HFFc6 (cell line): ENCODE data around the gene MAPRE2. TPM values are rescaled to one million over a fixed set of nuclear protein-coding genes. Genes with fewer than 3 reads are reported as not detected.

ENCODE experiments used
- DNase-seq: peaks from one replicate; pipeline ENCODE4 v3.0.0-alpha.2; 2018
- H3K27ac Mint-ChIP-seq: 2 replicates; pipeline ENCODE4 v1.8.0; 2020; ENCODE audit warnings: mild to moderate bottlenecking, mixed read lengths
- H3K27me3 Mint-ChIP-seq: 2 replicates; pipeline ENCODE4 v1.8.0; 2021; ENCODE audit warnings: mild to moderate bottlenecking, moderate library complexity, mixed read lengths; ENCODE audit not compliant: insufficient read depth
- H3K36me3 Mint-ChIP-seq: 2 replicates; pipeline ENCODE4 v1.8.0; 2021; ENCODE audit warnings: low read depth, mixed read lengths
- H3K4me1 Mint-ChIP-seq: 2 replicates; pipeline ENCODE4 v1.8.0; 2020; ENCODE audit warnings: low read depth, mixed read lengths
- H3K4me3 Mint-ChIP-seq: 2 replicates; pipeline ENCODE4 v1.8.0; 2020; ENCODE audit warnings: mild to moderate bottlenecking, moderate library complexity, mixed read lengths
- H3K9me3 Mint-ChIP-seq: 2 replicates; pipeline ENCODE4 v1.8.0; 2020; ENCODE audit warnings: mild to moderate bottlenecking, mixed read lengths
- total RNA-seq, 6 experiments: library from RNA; stranded (reverse); fragmentation: NEBNext Ultra II Directional; extraction: Animal tissue kit (Norgen Biotek cat#: 25700); gene quantifications; 2 replicates in 1 of 6; 3 replicates in 5 of 6; pipeline ENCODE4 v1.2.3, GENCODE V29; 2021
- TF ChIP-seq, protein P1 (sequence below): fragments of 200-600 bp; sonication (generic); IDR thresholded peaks from 2 replicates; pipeline ENCODE4 v1.5.0; 2021; ENCODE audit warnings: antibody characterized with exemption, mild to moderate bottlenecking

The MAPRE2 gene
- total RNA-seq, 6 experiments from 2014 or later: 22.4 to 39.1 (median 24.4) TPM

DNA sequence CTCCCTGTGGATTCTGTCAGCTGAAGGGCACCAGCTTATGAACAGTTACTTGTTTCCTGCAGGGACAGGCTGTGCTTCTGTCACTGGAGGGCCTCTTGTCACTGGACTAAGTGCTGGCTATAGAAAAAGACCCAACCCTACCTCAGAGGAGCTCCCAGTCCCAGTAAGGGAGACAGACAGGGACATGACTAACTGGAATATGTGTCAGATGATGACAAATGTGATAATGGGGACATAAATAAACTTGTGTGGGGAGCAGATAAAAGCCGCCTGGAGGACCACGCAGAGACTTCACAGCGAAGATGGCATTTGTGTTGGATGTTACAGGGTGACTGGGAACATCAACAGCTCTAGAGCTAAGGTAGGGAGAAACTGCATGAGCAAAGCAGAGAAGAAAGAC lies 95.0 kb downstream of the MAPRE2 start:
- H3K4me3 Mint-ChIP-seq: no peak overlapping the region
- TF ChIP-seq, protein P1, sequence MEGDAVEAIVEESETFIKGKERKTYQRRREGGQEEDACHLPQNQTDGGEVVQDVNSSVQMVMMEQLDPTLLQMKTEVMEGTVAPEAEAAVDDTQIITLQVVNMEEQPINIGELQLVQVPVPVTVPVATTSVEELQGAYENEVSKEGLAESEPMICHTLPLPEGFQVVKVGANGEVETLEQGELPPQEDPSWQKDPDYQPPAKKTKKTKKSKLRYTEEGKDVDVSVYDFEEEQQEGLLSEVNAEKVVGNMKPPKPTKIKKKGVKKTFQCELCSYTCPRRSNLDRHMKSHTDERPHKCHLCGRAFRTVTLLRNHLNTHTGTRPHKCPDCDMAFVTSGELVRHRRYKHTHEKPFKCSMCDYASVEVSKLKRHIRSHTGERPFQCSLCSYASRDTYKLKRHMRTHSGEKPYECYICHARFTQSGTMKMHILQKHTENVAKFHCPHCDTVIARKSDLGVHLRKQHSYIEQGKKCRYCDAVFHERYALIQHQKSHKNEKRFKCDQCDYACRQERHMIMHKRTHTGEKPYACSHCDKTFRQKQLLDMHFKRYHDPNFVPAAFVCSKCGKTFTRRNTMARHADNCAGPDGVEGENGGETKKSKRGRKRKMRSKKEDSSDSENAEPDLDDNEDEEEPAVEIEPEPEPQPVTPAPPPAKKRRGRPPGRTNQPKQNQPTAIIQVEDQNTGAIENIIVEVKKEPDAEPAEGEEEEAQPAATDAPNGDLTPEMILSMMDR: no peak
- no peaks in the 10 kb centered on the region for H3K9me3 Mint-ChIP-seq
- no peak overlapping the region for H3K27ac Mint-ChIP-seq
- peaks cover 9% of the 10 kb centered on the region for H3K4me1 Mint-ChIP-seq
- DNase-seq: no peak
- peaks cover 3% of the 10 kb centered on the region; the same call in 1 of the 2 replicates for H3K27me3 Mint-ChIP-seq
- H3K36me3 Mint-ChIP-seq: peaks cover 16% of the 10 kb centered on the region; the same call in 1 of the 2 replicates

DNA sequence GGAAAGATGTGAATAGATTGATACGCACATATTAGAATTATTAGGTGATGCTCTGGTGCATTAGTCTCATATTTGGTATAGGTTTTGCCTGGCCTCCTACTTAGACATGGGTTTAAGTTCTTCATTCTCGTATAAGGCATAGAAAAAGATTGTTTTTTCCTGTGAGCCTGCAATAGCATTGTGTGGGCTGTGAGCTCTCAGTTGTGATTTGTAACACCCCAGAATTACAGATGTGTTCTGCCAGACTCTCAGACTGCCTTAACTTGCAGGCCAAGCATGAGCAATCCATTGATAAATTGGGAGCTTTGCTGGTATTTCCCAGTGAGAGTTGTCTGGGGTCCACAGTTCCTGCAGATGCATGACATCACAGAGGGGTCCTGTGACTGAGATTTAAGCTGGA lies 95.7 kb downstream of the MAPRE2 start:
- Mint-ChIP-seq H3K4me3 (no peak overlapping the region), H3K9me3 (no peaks in the 10 kb centered on the region), H3K4me1 (peaks cover 3% of the 10 kb centered on the region), H3K27ac (no peak overlapping the region), H3K27me3 (peaks cover 3% of the 10 kb centered on the region; the same call in 1 of the 2 replicates), H3K36me3 (peaks cover 14% of the 10 kb centered on the region; the same call in 1 of the 2 replicates)
- TF ChIP-seq, protein P1: no peak
- no peak for DNase-seq

DNA sequence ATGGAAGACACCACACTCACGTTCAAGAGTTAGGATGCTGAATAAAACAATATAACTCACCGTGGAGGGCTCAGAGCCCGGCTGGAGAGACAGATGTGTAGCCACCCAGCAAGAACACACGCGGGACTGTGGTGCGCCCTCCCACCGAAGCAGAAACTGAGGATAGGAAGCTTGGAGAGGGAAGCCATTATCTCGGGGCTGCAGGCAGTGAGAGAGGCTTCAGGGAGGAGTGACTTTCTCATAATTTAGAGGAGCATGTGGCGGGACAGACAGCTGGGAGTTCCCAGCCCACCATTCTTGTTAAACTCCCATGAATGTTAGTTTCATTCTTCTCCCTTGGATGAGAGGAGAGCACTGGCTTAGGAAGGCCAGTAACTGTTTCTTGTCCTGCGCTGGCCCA lies 96.4 kb downstream of the MAPRE2 start:
- H3K4me3 Mint-ChIP-seq: no peak overlapping the region
- H3K27ac Mint-ChIP-seq: no peak overlapping the region
- no peaks in the 10 kb centered on the region for H3K9me3 Mint-ChIP-seq
- H3K27me3 Mint-ChIP-seq: peaks cover 3% of the 10 kb centered on the region; the same call in 1 of the 2 replicates
- H3K4me1 Mint-ChIP-seq: no peaks in the 10 kb centered on the region
- no peak for DNase-seq
- TF ChIP-seq, protein P1: no peak
- H3K36me3 Mint-ChIP-seq: peaks cover 12% of the 10 kb centered on the region; the same call in 1 of the 2 replicates

DNA sequence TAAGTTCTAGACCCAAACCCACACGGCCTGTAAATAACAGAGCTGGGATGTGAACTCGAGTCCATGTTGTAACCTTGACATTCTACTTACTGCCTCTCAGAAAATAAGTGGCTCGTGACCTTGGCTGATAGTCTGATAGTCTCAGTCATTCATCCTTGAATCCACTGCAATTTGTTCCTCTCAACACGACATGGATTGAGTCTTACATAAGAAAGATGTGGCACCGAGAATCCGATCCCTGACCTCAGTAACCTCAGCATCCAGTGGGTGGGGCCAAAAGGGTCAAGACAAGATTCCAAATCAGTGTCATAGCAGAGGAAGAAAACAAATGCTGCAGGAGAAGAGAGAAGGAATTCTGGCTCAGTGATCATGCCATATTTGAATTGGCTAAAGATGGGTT lies 97.6 kb downstream of the MAPRE2 start:
- peaks cover 3% of the 10 kb centered on the region; the same call in 1 of the 2 replicates for H3K27me3 Mint-ChIP-seq
- TF ChIP-seq, protein P1: no peak
- no peaks in the 10 kb centered on the region for H3K9me3 Mint-ChIP-seq
- H3K27ac Mint-ChIP-seq: no peak overlapping the region
- peaks cover 12% of the 10 kb centered on the region; the same call in 1 of the 2 replicates for H3K36me3 Mint-ChIP-seq
- no peak overlapping the region for H3K4me3 Mint-ChIP-seq
- no peaks in the 10 kb centered on the region for H3K4me1 Mint-ChIP-seq
- DNase-seq: no peak

DNA sequence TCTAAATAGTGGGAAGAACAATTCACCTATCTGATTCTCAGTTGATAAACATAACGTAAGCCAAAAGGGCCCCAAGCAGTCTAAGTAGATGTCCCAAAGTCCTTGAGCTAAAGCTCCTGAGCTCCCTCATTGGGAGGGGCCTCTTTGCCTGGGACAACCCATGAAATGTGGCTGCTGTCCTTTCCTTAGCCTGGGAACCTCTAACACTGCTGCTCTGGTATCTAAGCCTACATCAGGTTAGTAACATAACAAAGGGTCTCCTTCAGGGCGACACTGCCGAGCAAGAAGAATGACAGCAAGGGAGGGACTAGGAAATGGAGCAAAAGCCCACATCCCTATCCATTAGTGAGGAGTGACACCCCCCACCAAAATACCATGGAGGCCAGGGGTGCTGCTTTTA lies 98.3 kb downstream of the MAPRE2 start:
- H3K4me1 Mint-ChIP-seq: no peaks in the 10 kb centered on the region
- DNase-seq: no peak
- TF ChIP-seq, protein P1: no peak
- no peaks in the 10 kb centered on the region for H3K9me3 Mint-ChIP-seq
- H3K27ac Mint-ChIP-seq: no peak overlapping the region
- peaks cover 3% of the 10 kb centered on the region; the same call in 1 of the 2 replicates for H3K27me3 Mint-ChIP-seq
- H3K36me3 Mint-ChIP-seq: peaks cover 12% of the 10 kb centered on the region; the same call in 1 of the 2 replicates
- H3K4me3 Mint-ChIP-seq: no peak overlapping the region
